Panc1 (cell line): ENCODE measurements around the gene KRT82.

ENCODE experiments used
- POLR2AphosphoS5 ChIP-seq: IDR thresholded peaks from 2 replicates; pipeline ENCODE4 v1.6.1; 2012; ENCODE audit warnings: mild to moderate bottlenecking, low read depth, low read length, moderate library complexity
- TCF7L2 ChIP-seq: IDR thresholded peaks from 2 replicates; pipeline ENCODE4 v1.6.1; 2011; ENCODE audit warnings: mild to moderate bottlenecking, low read depth, low read length, inconsistent platforms
- TF ChIP-seq, protein P1 (sequence below): fragments of 450-650 bp; IDR thresholded peaks from 2 replicates; pipeline ENCODE4 v1.5.1; 2017; ENCODE audit warnings: mild to moderate bottlenecking

DNA sequence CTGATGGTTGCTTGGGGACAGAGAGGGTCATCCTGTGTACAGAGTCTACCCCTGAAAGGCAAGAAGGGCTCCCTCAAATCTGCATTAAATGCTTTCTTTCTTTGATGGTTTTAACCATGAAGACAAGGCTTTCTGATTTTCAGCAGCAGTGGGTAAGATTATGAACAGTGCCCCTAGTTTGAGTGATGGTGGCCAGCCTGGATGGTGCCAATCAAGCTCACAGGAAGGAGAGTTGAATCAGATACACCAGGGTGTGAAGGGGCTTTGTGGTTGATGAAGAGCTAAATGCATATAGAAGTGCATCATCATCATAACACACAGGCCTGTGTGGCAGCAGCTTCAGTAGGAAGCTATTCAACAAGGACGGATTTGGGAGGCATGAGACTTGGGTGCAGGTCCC is 44.6 kb downstream of the KRT82 start:
- TF ChIP-seq POLR2AphosphoS5 (no peak), TCF7L2 (no peak)
- TF ChIP-seq, protein P1, sequence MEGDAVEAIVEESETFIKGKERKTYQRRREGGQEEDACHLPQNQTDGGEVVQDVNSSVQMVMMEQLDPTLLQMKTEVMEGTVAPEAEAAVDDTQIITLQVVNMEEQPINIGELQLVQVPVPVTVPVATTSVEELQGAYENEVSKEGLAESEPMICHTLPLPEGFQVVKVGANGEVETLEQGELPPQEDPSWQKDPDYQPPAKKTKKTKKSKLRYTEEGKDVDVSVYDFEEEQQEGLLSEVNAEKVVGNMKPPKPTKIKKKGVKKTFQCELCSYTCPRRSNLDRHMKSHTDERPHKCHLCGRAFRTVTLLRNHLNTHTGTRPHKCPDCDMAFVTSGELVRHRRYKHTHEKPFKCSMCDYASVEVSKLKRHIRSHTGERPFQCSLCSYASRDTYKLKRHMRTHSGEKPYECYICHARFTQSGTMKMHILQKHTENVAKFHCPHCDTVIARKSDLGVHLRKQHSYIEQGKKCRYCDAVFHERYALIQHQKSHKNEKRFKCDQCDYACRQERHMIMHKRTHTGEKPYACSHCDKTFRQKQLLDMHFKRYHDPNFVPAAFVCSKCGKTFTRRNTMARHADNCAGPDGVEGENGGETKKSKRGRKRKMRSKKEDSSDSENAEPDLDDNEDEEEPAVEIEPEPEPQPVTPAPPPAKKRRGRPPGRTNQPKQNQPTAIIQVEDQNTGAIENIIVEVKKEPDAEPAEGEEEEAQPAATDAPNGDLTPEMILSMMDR, result no peak
